IMR-90 (cell line): ENCODE data around the gene DCLK1. TPM values are rescaled to one million over a fixed set of nuclear protein-coding genes. Genes with fewer than 3 reads are reported as not detected.

ENCODE experiments used
- ATAC-seq: fragments of 200-7000 bp; cut with Tn5 transposase; 2 replicates; pipeline ENCODE4 v1.9.1; 2020; ENCODE audit warnings: low read depth, mild to moderate bottlenecking, moderate library complexity
- BruUV-seq: library from RNA; stranded (reverse); fragments of 400-500 nt; replicated peaks from 2 replicates; lab custom pipeline; 2021; lab: Mats Ljungman, UMichigan
- CTCF ChIA-PET: fragments of 300-600 bp; formaldehyde crosslinking; extraction: SDS; loops from one replicate; lab custom pipeline; 2021; ENCODE audit warnings: antibody characterized with exemption; lab: Yijun Ruan, JAX
- POLR2A ChIA-PET: fragments of 300-600 bp; sonication (Branson Sonifier 250); formaldehyde crosslinking; loops from one replicate; lab custom pipeline; 2022; ENCODE audit warnings: antibody characterized with exemption; ENCODE audit not compliant: unreplicated experiment; lab: Charles Lee
- DNase-seq: peaks from one replicate; pipeline ENCODE4 v3.0.0; 2013
- H2AFZ ChIP-seq: replicated peaks from 2 replicates; pipeline ENCODE3; 2013; ENCODE audit warnings: low read length, mild to moderate bottlenecking; ENCODE audit not compliant: poor library complexity
- H2AK5ac ChIP-seq: 2 replicates; pipeline ENCODE4 v1.6.1; 2013; ENCODE audit warnings: low read depth, low read length, inconsistent platforms
- H2AK9ac ChIP-seq: replicated peaks from 2 replicates; pipeline ENCODE3; 2013; ENCODE audit warnings: mild to moderate bottlenecking, low read depth, low read length, moderate library complexity; ENCODE audit not compliant: poor library complexity
- H2BK120ac ChIP-seq: 2 replicates; pipeline ENCODE4 v1.6.1; 2013; ENCODE audit warnings: low read depth, low read length, inconsistent platforms
- H2BK15ac ChIP-seq: 3 replicates; pipeline ENCODE4 v1.6.1; 2013; ENCODE audit warnings: low read depth, low read length, inconsistent platforms
- H2BK20ac ChIP-seq: 2 replicates; pipeline ENCODE4 v1.6.1; 2013; ENCODE audit warnings: low read depth, mild to moderate bottlenecking, inconsistent platforms, low read length, moderate library complexity
- H2BK5ac ChIP-seq: 2 replicates; pipeline ENCODE4 v1.6.1; 2013; ENCODE audit warnings: mild to moderate bottlenecking, low read depth, low read length, inconsistent platforms; ENCODE audit not compliant: poor library complexity, severe bottlenecking
- H3K14ac ChIP-seq: replicated peaks from 2 replicates; pipeline ENCODE4 v1.6.1; 2013; ENCODE audit warnings: low read depth, low read length, inconsistent platforms
- H3K18ac ChIP-seq: 2 replicates; pipeline ENCODE4 v1.6.1; 2013; ENCODE audit warnings: low read depth, low read length, control low read depth
- H3K23ac ChIP-seq: 2 replicates; pipeline ENCODE4 v1.6.1; 2013; ENCODE audit warnings: low read depth, low read length, inconsistent platforms
- H3K27ac ChIP-seq: 2 replicates; pipeline ENCODE4 v1.5.1; 2013; ENCODE audit warnings: mild to moderate bottlenecking, control low read depth, low read length; ENCODE audit not compliant: insufficient read depth
- H3K27me3 ChIP-seq: 2 replicates; pipeline ENCODE4 v1.6.1; 2013; ENCODE audit warnings: low read length; ENCODE audit not compliant: control insufficient read depth, insufficient read depth
- H3K36me3 ChIP-seq: 2 replicates; pipeline ENCODE4 v1.6.1; 2013; ENCODE audit warnings: low read length, mixed read lengths; ENCODE audit not compliant: control insufficient read depth, insufficient read depth
- H3K4ac ChIP-seq: 2 replicates; pipeline ENCODE4 v1.6.1; 2013; ENCODE audit warnings: low read depth, low read length, inconsistent platforms
- H3K4me1 ChIP-seq: 2 replicates; pipeline ENCODE4 v1.6.1; 2013; ENCODE audit warnings: low read length, mixed read lengths; ENCODE audit not compliant: control insufficient read depth, insufficient read depth
- H3K4me2 ChIP-seq: 2 replicates; pipeline ENCODE4 v1.6.1; 2013; ENCODE audit warnings: low read depth, mild to moderate bottlenecking, control low read depth, low read length, moderate library complexity
- H3K4me3 ChIP-seq: 2 replicates; pipeline ENCODE4 v1.5.1; 2013; ENCODE audit warnings: low read depth, mild to moderate bottlenecking, control low read depth, low read length, moderate library complexity; ENCODE audit not compliant: insufficient read depth
- H3K56ac ChIP-seq: 2 replicates; pipeline ENCODE4 v1.6.1; 2013; ENCODE audit warnings: low read length, inconsistent platforms; ENCODE audit not compliant: insufficient read depth; ENCODE audit errors: extremely low read depth
- H3K79me1 ChIP-seq, 2 experiments: 2 replicates each; pipeline ENCODE4 v1.6.1; 2013; ENCODE audit warnings: low read length in 2 of 2, inconsistent platforms in 1 of 2, low read depth in 1 of 2
- H3K9ac ChIP-seq: 2 replicates; pipeline ENCODE4 v1.6.1; 2013; ENCODE audit warnings: low read depth, low read length, control low read depth
- H3K9me1 ChIP-seq: 2 replicates; pipeline ENCODE4 v1.6.1; 2013; ENCODE audit warnings: low read length, inconsistent platforms; ENCODE audit not compliant: insufficient read depth
- H3K9me3 ChIP-seq: 2 replicates; pipeline ENCODE4 v1.6.1; 2013; ENCODE audit warnings: low read length; ENCODE audit not compliant: control insufficient read depth, insufficient read depth
- H4K20me1 ChIP-seq: 2 replicates; pipeline ENCODE4 v1.6.1; 2013; ENCODE audit warnings: low read length, inconsistent platforms; ENCODE audit not compliant: insufficient read depth
- H4K5ac ChIP-seq: 2 replicates; pipeline ENCODE4 v1.6.1; 2013; ENCODE audit warnings: mild to moderate bottlenecking, low read depth, low read length, control low read depth
- H4K8ac ChIP-seq, 2 experiments: 2 replicates each; pipeline ENCODE4 v1.6.1; 2013; ENCODE audit warnings: low read depth in 2 of 2, low read length in 2 of 2, control low read depth in 1 of 2, inconsistent platforms in 1 of 2
- H4K91ac ChIP-seq: 2 replicates; pipeline ENCODE4 v1.6.1; 2013; ENCODE audit warnings: low read depth, low read length, inconsistent platforms; ENCODE audit not compliant: insufficient read depth
- BHLHE40 ChIP-seq: fragments of 150-350 bp; IDR thresholded peaks from 2 replicates; pipeline ENCODE4 v1.6.1; 2016; ENCODE audit warnings: mild to moderate bottlenecking, low read depth, low read length
- CEBPB ChIP-seq: IDR thresholded peaks from 2 replicates; pipeline ENCODE4 v1.6.1; 2012; ENCODE audit warnings: low read depth, low read length, improper control_type of control experiment
- CHD1 ChIP-seq: IDR thresholded peaks from 2 replicates; pipeline ENCODE4 v1.6.1; 2012; ENCODE audit warnings: low read depth, low read length, improper control_type of control experiment
- CTCF ChIP-seq: conservative IDR thresholded peaks from 2 replicates; pipeline ENCODE4 v1.5.1; 2012; ENCODE audit warnings: mild to moderate bottlenecking, low read depth, low read length, improper control_type of control experiment
- ELK1 ChIP-seq: fragments of 150-350 bp; IDR thresholded peaks from 2 replicates; pipeline ENCODE4 v1.6.1; 2016; ENCODE audit warnings: low read depth, mild to moderate bottlenecking, low read length, moderate library complexity, borderline replicate concordance
- FOS ChIP-seq: fragments of 150-350 bp; IDR thresholded peaks from 2 replicates; pipeline ENCODE4 v1.6.1; 2016; ENCODE audit warnings: low read depth, low read length
- MAFK ChIP-seq: IDR thresholded peaks from 2 replicates; pipeline ENCODE4 v1.6.1; 2012; ENCODE audit warnings: low read depth, low read length, improper control_type of control experiment
- MAZ ChIP-seq: IDR thresholded peaks from 2 replicates; pipeline ENCODE4 v1.6.1; 2012; ENCODE audit warnings: low read depth, mild to moderate bottlenecking, low read length, improper control_type of control experiment, moderate library complexity, borderline replicate concordance
- MXI1 ChIP-seq: IDR thresholded peaks from 2 replicates; pipeline ENCODE4 v1.6.1; 2012; ENCODE audit warnings: low read depth, mild to moderate bottlenecking, low read length, moderate library complexity, borderline replicate concordance
- POLR2A ChIP-seq: IDR thresholded peaks from 2 replicates; pipeline ENCODE4 v1.6.1; 2012; ENCODE audit warnings: mild to moderate bottlenecking, low read depth, low read length
- RAD21 ChIP-seq: IDR thresholded peaks from 2 replicates; pipeline ENCODE4 v1.6.1; 2012; ENCODE audit warnings: low read length, improper control_type of control experiment
- RCOR1 ChIP-seq: IDR thresholded peaks from 2 replicates; pipeline ENCODE4 v1.6.1; 2012; ENCODE audit warnings: mild to moderate bottlenecking, low read length, improper control_type of control experiment; ENCODE audit not compliant: insufficient replicate concordance
- RFX5 ChIP-seq: IDR thresholded peaks from 2 replicates; pipeline ENCODE4 v1.8.0; 2012; ENCODE audit warnings: low read depth, mild to moderate bottlenecking, low read length, moderate library complexity
- SMC3 ChIP-seq: fragments of 150-350 bp; IDR thresholded peaks from 2 replicates; pipeline ENCODE4 v1.6.1; 2016; ENCODE audit warnings: low read depth, mild to moderate bottlenecking, antibody characterized with exemption, low read length, moderate library complexity
- WGBS, 2 experiments: methylation state at CpG; one replicate each; pipeline versions ENCODE4 v1.1.5 to v1.1.7; 2013; ENCODE audit warnings: missing lambda C conversion rate in 2 of 2; ENCODE audit not compliant: insufficient read length in 1 of 2; ENCODE audit errors: extremely low coverage in 2 of 2; 5-methylcytosine and 5-hydroxymethylcytosine counted together
- dilution Hi-C: fragments of 300-500 bp; cut with HindIII; formaldehyde crosslinking; loops from one replicate; pipeline ENCODE4 v1.14.3; 2018; ENCODE audit warnings: low sequenced_read_pairs; ENCODE audit not compliant: unreplicated experiment
- in situ Hi-C: fragments of 300-500 bp; cut with MboI; formaldehyde crosslinking; loops from 3 replicates; pipeline ENCODE4 v1.14.3; 2019; ENCODE audit warnings: low sequenced_read_pairs, inconsistent platforms, mixed read lengths
- intact Hi-C: fragments of 100-400 bp; cut with micrococcal nuclease; formaldehyde crosslinking; loops from 2 replicates; pipeline ENCODE4 v1.10.0; 2022
- polyA plus RNA-seq, 3 experiments: library from polyadenylated mRNA; depleted of rRNA; stranded (reverse); fragments of >200 nt; gene quantifications; 2 replicates each; pipeline ENCODE4 v1.2.3, GENCODE V29; 2012; ENCODE audit warnings: low replicate concordance in 1 of 3
- total RNA-seq: library from RNA; depleted of rRNA; stranded (reverse); fragments of >200 nt; gene quantifications from 2 replicates; pipeline ENCODE4 v1.2.3, GENCODE V29; 2012
- TF ChIP-seq, protein P1 (sequence below): fragments of 150-350 bp; IDR thresholded peaks from 2 replicates; pipeline ENCODE4 v1.6.1; 2017; ENCODE audit warnings: mild to moderate bottlenecking, antibody characterized with exemption, low read length, low read depth

Gene DCLK1
- total and polyA plus RNA-seq, 2 of the 4 experiments (the other 2 are of a cell fraction) = under 0.01 to 0.02 TPM

- Histone ChIP-seq H4K5ac (peak overlapping the region; percentile 3; the same call in 1 of the 2 replicates), H3K14ac (peak overlapping the region; percentile 82), H2BK120ac (peak overlapping the region; percentile 94), H3K79me1 (no peaks in the 10 kb centered on the region), H3K36me3 (no peaks in the 10 kb centered on the region), H3K9me1 (peaks cover 14% of the 10 kb centered on the region), H4K20me1 (no peaks in the 10 kb centered on the region), H3K4me1 (peaks cover 9% of the 10 kb centered on the region), H2AFZ (peak overlapping the region; percentile 77), H2BK20ac (peak overlapping the region; percentile 87), H3K9me3 (no peaks in the 10 kb centered on the region), H4K8ac (peak overlapping the region; percentile 26 to 76; a peak in 2 of 4 replicates), H3K27me3 (no peaks in the 10 kb centered on the region), H3K27ac (peak overlapping the region; percentile 45), H2BK15ac (peak overlapping the region; percentile 57; the same call in 2 of the 3 replicates), H3K4ac (peak overlapping the region; percentile 80), H3K4me2 (peak overlapping the region; percentile 9), H3K18ac (peak overlapping the region; percentile 58; the same call in 1 of the 2 replicates), H3K9ac (no peak overlapping the region), H4K91ac (peak overlapping the region; percentile 93), H2AK9ac (peak overlapping the region; percentile 77), H2AK5ac (peak overlapping the region; percentile 45; the same call in 1 of the 2 replicates), H2BK5ac (peak overlapping the region; percentile 89), H3K4me3 (no peak overlapping the region), H3K23ac (peak overlapping the region; percentile 83; the same call in 1 of the 2 replicates), H3K56ac (peak overlapping the region; percentile 62; the same call in 1 of the 2 replicates)
- DNase-seq = peak; percentile 95
- peak; percentile 93 for ATAC-seq
- no TSS peak for BruUV-seq
- in situ Hi-C loops (no loop called here), dilution Hi-C loops (no loop called here), intact Hi-C loops (loop anchor here (2.0 kb wide), 1 partner anchor 71 kb away; no protein-coding TSS in a partner anchor)
- CTCF ChIA-PET = interaction anchor here (1.1 kb wide), 1 partner anchor 18 kb away, joined by 3 read pairs; no protein-coding TSS in a partner anchor
- WGBS, 2 experiments = no CpG with 5 or more reads among the region's 5 CpGs
- POLR2A ChIA-PET = no interaction called here
- TF ChIP-seq RFX5 (no peak), RAD21 (0 out of 2 replicates have a peak, but pooled peaks have one; percentile 3), BHLHE40 (peak; percentile 54; the same call in 1 of the 2 replicates), MAZ (peak; percentile 32; the same call in 1 of the 2 replicates), MXI1 (no peak), RCOR1 (peak; percentile 59), CEBPB (peak; percentile 86), POLR2A (no peak; the same call in 1 of the 2 replicates), CHD1 (no peak), CTCF (no peak), MAFK (0 out of 2 replicates have a peak, but pooled peaks have one; percentile 13), FOS (no peak), SMC3 (no peak), ELK1 (no peak)
- TF ChIP-seq, protein P1, sequence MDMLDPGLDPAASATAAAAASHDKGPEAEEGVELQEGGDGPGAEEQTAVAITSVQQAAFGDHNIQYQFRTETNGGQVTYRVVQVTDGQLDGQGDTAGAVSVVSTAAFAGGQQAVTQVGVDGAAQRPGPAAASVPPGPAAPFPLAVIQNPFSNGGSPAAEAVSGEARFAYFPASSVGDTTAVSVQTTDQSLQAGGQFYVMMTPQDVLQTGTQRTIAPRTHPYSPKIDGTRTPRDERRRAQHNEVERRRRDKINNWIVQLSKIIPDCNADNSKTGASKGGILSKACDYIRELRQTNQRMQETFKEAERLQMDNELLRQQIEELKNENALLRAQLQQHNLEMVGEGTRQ = no peak
These were observed 359.3 kb downstream of the DCLK1 start for GRCh38 chr13:35771898-35772297.
